Measurements from ENCODE around the gene GPR176.
"Not testable (repeated sequence)": the region's sequence is repeated elsewhere in the genome, so short reads cannot be mapped to it uniquely, and the experiment has no call there.

The GPR176 gene

DNA sequence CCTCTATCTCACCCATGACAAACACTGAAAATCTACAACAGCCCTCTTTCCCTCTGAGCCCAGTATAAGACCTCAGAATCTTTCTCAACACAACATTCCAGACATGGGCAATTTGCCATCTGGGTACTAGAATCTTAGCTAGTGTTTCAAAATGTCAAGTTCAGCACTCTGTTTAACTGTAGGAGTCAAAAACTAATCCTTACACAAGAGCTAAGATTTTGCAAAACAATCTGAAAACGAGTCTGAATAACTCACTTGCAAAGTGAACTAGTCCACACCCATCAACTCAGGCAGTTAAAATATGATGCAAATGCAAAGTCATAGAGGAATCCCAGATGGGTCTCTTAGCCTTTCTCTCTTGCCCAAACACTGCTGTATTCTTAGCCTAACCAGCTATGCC, 67.8 kb downstream of the GPR176 start:
- no peak for DNase-seq

DNA sequence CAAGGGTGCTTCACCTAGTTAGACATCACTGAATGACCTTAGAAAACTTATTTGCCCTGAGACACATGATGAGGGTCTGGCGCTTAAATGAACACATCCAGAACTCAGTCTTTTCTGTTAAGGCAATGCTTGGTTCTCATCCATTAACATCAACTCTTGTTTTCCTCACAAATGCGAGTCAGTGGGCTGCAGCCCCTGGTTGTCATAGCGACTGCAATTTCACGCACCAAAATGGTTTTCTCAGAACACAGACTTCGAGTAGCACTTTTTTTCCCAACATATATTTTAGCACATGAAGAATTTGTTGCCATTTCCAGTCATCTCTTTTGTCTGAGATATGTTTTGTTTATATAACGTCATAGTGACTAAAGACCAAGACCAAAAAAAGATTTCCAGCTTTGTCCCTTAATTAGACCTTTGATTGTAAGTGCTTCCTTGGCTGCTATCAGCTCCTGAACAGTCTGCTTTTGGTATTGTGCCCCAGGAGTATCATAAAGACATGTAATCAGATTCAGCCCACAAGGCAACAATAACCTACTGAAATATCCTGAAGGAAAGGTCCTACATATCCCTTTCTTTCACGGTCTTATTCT, 68.5 kb downstream of the GPR176 start:
- no peak for DNase-seq

DNA sequence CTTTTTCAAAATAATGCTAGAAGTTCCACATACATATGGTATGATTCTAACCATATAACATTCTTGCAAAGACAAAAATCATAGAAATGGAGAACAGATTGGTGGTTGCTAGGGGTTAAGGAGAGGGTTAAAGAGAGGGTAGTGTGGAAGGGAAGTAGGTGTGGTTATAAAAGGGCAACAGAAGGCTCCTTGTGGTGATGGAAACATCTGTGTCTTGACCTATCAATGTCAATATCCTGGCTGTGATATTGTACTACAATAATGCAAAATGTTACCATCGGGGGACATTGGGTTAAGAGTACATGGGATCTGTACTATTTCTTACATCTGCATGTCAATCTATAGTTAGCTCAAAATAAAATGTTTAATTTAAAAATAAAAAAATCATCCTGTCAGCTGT, 69.6 kb downstream of the GPR176 start:
- no peak for DNase-seq

DNA sequence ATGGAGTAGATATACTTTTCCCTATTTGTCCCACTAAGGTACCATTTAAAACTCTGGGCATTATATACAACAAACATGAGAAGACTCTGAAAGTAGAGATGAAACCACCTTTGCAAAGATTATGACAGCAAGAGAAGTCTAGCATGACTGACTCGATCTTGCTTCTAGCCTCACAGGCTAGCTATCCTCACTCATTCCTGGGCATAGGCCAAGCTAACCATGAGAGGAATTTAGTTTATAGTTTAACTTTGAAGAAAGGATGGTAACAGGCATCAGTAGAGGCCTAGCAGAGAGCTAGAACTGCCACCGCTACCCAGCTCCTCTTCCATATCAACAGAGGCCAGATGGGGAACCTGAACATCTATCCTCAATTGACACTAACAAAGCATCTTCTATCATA, 74.0 kb downstream of the GPR176 start:
- no peak for DNase-seq

DNA sequence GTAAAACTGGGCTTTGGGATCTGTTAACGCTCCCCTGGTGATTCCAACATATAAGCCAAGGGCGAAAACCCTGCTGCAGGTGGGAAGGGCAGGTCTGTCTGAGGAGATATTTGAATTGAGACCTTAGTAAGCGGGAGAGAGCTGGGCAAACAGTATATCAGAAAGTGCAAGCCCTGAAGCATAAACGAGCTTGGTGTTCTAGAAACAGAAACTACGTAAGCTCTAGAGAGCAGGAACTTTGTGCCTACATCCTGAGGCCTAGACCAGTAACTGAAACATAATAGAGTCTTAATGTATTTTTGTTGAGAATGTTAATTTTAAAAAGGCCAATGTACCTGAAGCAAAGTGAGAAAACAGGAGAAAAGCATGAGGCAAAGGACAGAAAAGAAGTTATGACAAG, 74.5 kb downstream of the GPR176 start:
- DNase-seq, result no peak

DNA sequence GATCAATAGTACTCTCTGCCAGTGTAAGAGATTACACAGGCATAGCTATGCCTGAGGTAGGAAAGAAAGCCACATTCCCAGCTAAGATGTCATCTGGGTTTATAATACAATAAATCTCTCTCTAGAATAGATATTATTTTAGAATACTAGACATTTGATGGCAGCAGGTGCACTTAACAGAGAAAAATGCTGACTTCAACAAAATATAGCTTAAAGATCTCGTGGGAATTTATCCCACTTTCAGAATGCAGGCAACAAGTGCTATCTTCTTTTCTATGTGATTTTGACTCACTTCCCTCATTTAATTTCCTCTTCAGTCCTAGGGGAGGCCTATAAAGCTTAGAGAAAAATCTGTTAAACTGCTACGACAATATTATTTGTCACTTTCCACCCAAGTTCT, 76.5 kb downstream of the GPR176 start:
- no peak for DNase-seq

DNA sequence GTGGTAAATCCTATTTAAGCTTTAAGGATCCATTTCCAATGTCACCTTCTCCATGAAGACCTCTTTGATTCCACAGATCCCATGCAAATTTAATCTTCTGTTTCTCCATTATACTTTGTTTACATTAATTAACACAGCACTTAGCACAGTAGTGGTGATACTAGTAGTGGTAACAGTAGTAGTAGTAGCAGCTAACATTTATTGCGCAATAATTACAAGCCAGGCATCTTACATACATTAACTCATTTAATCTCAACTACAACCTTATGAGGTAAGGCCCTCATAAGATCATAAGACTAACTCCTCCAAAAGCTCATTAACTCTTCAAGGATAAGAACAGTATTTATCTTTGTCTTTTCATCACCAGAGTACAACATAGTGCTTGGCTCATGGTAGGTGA, 82.6 kb downstream of the GPR176 start:
- no peak for DNase-seq

DNA sequence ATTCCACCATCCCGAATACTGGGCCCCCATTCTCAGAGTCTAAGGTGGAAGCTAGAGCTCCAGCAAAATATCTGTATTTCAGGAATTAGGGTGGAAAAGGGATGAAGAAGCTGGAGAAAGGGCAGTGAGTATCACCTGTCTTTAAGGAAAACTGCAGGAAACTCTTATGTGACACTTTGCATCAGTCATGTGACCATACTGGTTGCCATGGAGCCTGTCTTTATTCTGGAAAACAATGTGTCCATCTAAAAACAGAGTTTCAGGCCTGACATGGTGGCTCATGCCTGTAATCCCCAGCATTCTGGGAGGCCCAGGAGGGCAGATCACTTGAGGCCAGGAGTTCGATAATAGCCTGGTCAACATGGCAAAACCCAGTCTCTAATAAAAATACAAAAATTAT, 84.5 kb downstream of the GPR176 start:
- no peak for DNase-seq

DNA sequence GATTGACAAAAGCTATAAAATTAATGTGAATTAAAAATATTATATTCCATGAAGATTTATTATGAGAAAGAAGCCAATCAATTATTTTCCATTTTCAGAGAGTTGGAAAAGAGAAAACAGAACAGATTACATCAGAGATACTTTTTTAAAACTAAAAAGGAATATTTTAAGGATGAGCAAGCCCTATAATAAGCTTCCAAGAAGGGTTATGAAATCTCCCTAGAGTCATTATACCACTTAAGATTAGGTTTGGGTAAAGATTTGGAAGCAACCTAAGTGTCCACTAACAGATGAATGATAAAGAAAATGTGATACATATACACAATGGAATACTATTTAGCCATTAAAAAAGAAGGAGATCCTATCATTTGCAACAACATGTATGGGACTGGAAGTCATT, 85.8 kb downstream of the GPR176 start:
- DNase-seq, result no peak

DNA sequence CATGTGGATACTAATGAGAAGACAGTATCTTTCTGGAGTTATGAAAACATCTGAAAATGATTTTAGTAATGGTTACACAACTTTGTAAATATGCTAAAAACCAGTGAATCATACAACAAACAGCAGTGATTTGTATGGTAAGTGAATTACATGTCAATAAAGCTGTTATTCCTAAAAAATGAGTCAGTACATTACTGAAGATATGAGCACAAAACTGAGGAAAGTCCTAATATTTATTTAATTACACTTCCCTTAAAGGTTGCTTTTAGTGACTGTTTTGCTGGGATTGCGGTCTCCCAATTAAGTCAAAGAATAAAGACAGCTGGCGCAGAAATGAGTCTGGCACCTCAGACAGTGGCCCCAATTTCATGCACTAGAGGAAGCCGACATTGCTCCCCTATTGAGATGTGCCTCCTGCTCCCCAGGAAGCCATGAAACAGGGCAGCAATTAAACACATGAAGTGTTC, 86.5 kb downstream of the GPR176 start:
- DNase-seq, result no peak

DNA sequence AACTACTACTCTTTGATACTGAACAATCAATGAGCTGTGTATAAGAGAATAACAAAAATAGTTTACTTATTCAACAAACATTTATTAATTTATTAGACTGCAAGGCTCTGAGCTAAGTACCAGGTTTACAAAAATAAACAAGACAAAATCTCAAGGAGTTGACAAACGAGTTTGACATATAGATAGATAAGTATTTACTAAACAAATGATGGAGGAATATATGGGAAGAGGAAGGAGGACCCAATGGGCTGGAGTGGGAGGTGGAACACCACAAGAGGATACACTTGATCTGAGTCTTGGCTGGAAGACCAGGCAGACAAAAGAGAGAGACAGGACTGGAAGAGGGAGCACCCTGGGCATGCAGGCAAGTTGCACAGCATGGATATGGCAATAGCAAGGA, 89.9 kb downstream of the GPR176 start:
- DNase-seq, result no peak

DNA sequence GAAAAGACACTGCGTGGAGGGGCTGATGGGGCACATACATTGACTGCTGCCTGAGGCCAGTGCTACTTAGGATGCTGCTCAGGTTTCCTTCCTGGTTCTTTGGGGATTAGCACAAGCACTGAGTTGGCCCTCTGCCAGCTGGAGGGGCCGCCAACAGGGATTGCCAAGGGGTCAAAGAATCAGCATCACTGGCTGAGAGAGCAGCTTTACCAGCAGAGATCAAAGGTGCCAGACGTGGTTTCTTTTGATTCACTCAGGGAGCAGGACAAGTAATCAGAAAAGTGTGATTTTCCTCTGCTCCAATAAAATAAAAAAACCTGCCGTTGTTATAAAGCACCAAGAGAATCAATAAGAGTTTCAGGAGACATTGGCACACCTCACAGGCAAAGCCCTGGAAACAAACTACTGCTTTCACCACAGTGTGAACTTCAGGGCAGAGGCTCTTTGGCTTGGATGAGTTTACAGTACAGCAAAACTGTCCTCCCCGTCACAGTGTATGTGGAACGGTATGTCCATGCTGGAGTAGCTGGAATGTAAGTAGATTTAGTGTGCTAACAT, 91.6 kb downstream of the GPR176 start:
- DNase-seq, result no peak

DNA sequence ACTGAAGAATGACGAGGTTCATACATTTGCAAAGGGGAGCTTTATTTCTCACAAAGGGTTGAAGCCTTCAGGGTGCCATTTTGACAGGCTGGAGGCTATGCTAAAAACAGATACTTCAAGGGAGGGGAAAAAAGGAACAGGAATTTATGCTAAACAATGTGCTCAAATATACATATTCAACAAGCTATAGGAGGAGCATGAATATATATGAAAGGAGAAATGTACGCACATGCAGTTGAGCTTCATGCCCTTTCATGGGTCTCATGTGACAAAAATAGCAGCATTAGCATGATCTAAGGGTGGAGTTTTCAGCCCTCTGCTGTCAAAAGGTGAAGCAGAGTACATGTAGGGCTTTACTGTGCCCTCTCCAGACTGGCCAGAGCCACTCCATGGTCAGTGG, 93.1 kb downstream of the GPR176 start:
- no peak for DNase-seq

DNA sequence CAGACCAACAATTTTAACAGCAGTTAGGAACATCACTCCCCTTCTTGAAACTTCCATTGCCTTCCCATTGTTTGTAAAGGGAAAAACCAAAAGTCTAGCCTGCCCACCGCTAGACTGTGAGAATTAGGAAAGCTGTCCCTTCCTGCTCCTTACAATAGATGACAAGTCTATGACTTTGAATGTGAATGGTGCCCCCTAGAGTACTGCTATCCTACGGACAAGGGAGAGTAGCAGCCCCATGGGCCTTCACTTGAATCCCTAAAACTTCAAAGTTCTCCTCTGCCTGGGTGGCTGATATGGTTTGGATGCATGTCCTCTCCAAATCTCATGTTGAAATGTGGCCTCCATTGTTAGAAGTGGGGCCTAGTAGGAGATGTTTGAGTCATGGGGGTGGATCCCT, 96.4 kb downstream of the GPR176 start:
- no peak for DNase-seq

DNA sequence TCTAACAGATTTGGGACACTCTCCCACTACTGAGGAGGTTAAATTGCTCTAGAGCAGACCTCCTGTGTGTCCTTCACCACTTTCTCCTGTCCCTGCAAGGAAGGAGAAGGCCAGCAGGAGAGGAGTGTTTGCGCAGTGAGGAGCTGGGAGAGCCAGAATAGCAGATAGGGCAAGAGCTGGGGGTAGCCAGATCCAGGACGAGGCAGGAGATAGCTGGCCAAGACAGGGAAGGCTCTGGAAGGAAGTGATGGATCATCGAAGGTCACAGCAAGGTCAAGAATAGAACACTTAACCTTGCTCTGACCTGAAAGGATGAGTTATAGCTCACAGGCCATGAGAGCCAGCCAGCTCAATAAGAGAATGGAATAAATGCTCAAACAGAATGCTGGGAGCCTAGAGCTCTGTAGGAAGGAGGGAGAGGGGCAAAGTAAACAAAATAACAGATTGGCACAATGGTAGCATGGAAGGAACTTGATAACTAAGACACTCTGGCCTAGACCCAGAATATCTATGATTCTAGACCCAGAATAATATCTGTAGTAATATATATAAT, 99.9 kb downstream of the GPR176 start:
- no peak for DNase-seq

DNA sequence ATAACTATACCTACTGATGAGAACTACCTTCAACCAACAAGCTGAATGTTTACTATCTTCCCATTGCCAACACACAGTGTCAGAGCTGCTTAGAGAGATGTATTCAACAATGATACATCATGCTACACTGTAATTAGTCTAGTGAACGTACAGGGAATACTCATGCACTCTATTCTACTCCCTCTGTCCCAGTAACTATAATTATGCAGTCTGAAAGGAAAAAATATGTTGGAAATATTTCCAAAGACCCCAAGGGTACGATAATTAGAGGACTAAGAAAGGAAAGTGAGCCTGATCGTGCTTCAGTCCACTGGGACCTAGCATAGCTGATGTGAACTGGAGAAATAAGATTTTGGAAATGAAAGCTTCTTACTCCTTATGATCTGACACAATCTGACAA, 100.5 kb downstream of the GPR176 start:
- no peak for DNase-seq

DNA sequence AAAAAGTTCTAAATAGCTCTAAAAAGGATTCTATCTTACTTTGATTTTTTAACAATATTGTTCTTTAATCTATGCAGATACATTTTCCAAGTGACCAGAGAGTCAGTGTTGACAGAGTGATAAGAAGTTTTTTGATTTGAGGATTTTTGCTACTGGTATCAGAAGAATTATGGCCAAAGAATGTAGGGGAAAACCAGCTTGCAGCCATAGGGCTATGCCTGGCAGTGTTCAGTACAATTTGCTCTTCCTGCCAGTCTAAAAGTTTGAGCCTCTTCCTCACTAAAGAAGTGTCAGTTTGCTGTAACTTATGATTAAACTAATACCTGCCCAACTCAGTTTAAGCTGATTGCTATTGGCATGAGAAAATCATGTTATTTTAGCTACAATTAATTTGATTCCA, 102.2 kb downstream of the GPR176 start:
- no peak for DNase-seq

DNA sequence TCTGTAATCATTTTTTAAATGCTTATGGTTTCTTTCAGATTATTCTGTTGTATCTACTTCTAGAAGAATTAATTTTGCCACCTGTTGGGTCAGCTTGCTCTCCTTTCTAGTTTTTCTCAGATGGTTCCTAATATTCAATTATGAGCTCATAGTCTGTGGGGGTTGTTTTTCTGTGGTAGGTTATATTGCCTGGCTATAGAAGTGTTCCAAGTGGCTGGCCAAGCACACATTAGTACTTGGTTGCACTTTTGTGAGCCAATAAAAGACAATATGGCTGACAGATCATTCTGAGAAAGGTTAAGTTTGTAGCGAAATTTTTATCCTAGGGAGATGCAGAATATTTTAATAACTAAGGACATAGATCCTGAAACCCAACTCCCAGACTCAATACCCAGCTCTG, 105.6 kb downstream of the GPR176 start:
- DNase-seq, result no peak

DNA sequence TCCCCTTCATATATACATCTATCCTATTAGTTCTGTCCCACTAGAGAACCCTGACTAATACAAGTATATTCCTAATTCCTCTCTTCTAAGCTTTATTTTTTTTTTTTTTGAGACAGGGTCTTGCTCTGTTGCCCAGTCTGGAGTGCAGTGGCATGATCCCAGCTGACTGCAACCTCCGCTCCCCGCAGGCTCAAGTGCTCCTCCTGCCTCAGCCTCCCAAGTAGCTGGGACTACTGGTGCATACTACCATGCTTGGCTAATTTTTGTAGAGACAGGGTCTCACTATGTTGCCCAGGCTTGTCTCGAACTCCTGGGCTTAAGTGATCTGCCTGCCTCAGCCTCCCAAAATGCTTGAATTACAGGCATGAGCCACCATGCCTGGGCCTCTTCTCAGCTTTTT, 107.4 kb downstream of the GPR176 start:
- DNase-seq, result not testable (repeated sequence)

DNA sequence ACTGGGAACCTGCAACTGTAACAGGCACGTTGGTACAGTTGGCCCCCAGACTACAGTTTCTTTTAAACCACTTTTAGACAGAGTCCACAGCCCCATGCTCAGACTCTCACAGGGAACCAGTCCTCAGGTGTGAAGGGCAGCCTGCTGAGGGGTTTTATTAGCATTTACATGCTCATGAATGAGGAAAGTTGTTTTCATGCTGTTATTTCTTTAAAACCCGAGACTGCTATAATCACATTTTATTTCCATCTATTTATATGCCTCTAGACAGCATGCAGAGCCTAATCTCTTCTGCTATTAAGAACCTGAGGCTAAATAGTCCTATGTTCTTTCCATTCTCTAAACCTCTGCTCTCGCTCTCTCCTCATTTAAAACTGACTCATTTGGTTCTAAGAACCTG, 111.2 kb downstream of the GPR176 start:
- DNase-seq, result no peak

DNA sequence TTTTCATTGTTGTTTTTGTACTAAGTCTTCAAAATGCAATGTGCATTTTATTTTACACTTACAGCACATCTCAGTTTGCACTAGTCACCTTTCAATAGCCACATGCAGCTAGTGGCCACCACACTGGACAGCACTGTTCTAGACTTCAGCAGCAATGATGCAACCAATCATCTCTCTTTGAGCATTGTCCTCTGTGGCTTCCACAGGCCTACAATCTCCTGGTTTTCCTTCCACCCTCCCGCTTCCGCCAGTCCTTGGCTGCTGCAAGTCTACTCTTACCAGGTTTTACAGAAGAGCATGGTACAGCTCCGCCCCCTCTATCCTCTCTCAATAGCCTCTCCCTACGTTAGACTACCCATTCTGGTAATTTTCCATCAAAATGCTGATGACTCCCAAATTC, 112.3 kb downstream of the GPR176 start:
- no peak for DNase-seq

DNA sequence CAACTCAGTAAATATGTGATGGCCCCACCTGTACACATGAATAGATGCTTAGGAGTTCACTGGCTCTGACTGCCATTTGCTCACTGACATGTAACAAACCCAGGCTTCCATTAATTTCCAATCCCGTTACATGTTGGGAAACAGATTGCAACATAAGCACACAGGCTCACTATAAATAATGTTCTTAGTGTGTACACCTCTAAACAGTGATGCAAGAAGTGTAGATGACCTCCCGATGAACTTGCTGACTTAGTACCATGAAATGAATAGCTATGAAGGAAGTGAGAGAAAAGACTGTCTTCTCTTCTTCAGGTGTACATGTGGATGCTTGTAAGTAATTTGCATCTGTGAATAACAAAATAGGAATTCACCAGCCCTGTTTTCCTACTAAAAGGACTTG, 116.0 kb downstream of the GPR176 start:
- DNase-seq, result no peak

DNA sequence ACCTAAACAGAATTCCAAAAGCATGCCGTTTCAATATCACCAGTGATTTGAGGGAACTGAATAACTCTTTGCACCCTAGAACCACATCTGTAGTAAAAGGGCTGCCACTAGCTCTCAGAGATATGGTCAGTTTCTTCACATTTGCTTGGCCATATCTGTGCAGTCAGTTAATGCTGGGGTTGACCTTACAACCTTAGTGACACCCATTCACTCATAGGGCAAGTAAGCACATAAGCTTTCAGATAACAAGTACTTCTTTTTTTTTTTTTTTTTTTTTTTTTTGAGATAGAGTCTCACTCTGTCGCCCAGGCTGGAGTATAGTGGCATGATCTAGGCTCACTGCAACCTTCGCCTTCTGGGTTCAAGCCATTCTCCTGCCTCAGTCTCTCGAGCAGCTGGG, 117.0 kb downstream of the GPR176 start:
- DNase-seq, result no peak

DNA sequence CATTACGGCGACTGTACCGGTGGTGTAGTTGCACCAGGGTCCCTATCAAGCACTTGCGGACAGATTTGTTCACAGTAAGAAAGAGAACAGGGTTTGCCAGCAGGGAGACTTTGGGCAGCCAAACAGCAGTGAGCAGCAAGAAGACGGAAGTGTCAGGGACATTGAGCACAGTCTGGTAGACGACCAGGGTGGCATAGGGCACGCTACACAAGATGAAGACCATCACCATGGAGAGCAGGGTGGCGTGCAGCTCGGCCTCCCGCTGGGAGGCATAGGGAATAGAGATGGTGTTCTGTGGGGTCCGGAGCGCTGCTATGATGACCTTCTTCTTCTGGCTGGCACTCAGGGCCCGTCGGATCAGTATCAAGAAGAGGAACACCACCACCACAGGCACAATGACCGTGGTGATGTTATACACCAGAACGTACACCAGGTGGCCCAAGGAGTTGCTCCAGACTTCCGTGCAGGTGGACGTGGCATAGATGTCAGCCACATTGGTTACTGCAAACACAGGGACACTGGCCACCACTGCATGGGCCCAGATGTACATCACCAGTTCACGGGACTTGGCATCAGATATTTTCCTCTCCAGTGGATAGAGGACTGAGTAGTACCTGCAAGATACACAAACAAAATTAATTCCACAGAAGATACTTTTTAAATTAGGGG, 118.3 kb downstream of the GPR176 start:
- no peak for DNase-seq

Data from activated effector memory CD4-positive, alpha-beta T cell treated with Interleukin-2 at 50 U/mL for 16 hours (primary cell).